ENCODE measurements around the gene WDR13. TPM values are rescaled to one million over a fixed set of nuclear protein-coding genes. Genes with fewer than 3 reads are reported as not detected.
A peak's percentile ranks its signal among the peaks of the same experiment; 100 is the strongest.

Gene WDR13
- total and polyA plus RNA-seq, 8 donors = 107 to 552 (median 177) TPM

DNA sequence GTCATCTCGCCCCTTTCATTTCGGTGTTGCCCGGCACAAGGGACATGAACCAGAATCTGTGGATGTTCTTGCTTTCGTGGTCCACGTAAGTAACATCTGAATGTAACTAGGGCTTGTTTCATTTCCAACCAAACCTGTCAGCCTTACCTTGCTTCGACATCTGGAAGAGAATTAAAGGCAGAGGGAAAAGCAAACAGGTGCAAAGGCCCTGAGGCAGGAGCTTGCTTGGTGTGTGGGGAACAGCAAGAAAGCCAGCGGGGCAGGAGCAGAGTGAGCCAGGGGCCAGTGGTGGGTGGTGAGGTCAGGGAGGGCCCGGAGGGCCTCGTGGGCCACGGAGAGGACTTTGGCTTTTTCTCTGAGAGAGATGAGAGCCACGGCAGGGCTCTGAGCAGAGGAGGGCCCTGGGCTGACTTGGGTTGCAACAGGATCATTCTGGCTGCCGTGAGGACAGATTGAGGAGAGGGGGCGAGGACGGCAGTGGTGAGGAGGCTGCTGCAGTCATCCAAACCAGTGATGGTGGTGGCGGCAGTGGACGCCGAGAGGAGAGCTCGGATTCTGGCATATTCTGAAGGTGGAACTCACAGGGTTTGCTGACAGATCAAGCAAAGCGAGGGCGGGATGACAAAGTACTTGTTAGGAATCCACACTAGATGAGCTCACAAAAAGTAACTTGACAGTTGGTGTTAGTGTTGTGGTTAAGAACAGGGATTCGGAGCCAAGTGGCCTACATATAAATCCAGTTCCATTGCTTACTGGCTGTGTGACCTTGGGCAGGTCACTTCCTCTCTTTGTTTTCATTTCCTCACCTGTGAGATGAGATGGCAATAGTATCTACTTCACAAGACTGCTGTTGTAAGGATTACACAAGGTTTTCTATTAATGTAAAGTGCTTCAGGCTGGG, 6.8 kb upstream of the WDR13 start:
- H3K27ac ChIP-seq = peak overlapping the region; percentile 70 to 82 (median 78)
- no peaks in the 10 kb centered on the region for H3K27me3 ChIP-seq
- no peaks in the 10 kb centered on the region for H3K36me3 ChIP-seq
- H3K4me1 ChIP-seq = no peaks in the 10 kb centered on the region
- TF ChIP-seq, protein P1, sequence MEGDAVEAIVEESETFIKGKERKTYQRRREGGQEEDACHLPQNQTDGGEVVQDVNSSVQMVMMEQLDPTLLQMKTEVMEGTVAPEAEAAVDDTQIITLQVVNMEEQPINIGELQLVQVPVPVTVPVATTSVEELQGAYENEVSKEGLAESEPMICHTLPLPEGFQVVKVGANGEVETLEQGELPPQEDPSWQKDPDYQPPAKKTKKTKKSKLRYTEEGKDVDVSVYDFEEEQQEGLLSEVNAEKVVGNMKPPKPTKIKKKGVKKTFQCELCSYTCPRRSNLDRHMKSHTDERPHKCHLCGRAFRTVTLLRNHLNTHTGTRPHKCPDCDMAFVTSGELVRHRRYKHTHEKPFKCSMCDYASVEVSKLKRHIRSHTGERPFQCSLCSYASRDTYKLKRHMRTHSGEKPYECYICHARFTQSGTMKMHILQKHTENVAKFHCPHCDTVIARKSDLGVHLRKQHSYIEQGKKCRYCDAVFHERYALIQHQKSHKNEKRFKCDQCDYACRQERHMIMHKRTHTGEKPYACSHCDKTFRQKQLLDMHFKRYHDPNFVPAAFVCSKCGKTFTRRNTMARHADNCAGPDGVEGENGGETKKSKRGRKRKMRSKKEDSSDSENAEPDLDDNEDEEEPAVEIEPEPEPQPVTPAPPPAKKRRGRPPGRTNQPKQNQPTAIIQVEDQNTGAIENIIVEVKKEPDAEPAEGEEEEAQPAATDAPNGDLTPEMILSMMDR (IDR thresholded peaks at IDR 0.05) = no peak
- intact Hi-C loops (cut with DNase I) = no loop called here
- no peak for DNase-seq
- 66 to 70% methylated on average over 21 of the region's 21 CpGs for WGBS, 2 donors
- no peaks in the 10 kb centered on the region for H3K9me3 ChIP-seq
- peak overlapping the region in 3 of 4 donors; percentile 10 to 38 (median 32) for H3K4me3 ChIP-seq
- ATAC-seq = peak; percentile 20 to 43 (median 36)
- no peak for FAIRE-seq

DNA sequence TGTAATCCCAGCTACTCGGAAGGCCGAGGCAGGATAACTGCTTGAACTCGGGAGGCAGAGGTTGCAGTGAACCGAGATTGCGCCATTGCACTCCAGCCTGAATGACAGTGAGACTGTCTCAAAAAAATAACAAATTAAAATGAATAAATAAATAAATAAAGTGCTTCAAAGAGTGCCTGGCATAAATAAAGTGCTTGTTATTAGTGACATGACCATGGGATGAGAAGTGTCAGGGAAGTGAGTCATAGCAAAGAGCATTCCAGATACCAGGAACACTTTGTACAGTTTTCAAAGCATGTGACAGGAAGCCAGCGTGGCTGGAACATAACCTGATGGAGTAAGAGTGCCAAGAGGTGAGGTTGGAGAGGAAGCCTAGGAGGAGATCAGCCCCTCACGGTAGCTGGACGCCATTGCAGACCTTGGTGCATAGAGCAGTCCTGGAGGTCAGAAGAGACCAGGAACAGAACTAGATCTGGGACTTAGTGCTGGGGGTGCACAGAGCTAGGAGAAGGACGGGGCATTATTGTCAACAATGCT, 6.0 kb upstream of the WDR13 start:
- FAIRE-seq (no peak), ATAC-seq (peak; percentile 67 to 83 (median 75)), DNase-seq (peak in 4 of 6 donors; percentile 44 to 73 (median 66))
- H3K4me1 ChIP-seq = no peaks in the 10 kb centered on the region
- peak overlapping the region in 3 of 4 donors; percentile 5 to 38 (median 32) for H3K4me3 ChIP-seq
- H3K27ac ChIP-seq = peak overlapping the region; percentile 70 to 82 (median 78)
- 41 to 53% methylated on average over 9 of the region's 9 CpGs for WGBS, 2 donors
- H3K27me3 ChIP-seq = no peaks in the 10 kb centered on the region
- intact Hi-C loops (cut with DNase I) = no loop called here
- no peaks in the 10 kb centered on the region for H3K9me3 ChIP-seq
- TF ChIP-seq, protein P1 (IDR thresholded peaks at IDR 0.05) = no peak
- H3K36me3 ChIP-seq = no peaks in the 10 kb centered on the region

GRCh38 chrX:48592971-48593370, 4.3 kb upstream of the WDR13 start:
- intact Hi-C loops (cut with DNase I) = no loop called here
- H3K9me3 ChIP-seq = no peaks in the 10 kb centered on the region
- ATAC-seq (no peak), DNase-seq (no peak), FAIRE-seq (no peak)
- no peaks in the 10 kb centered on the region for H3K36me3 ChIP-seq
- TF ChIP-seq, protein P1 (IDR thresholded peaks at IDR 0.05) = no peak
- peak overlapping the region in 2 of 4 donors; percentile 32 to 38 for H3K4me3 ChIP-seq
- 56 to 64% methylated on average over 5 of the region's 5 CpGs for WGBS, 2 donors
- no peaks in the 10 kb centered on the region for H3K27me3 ChIP-seq
- H3K4me1 ChIP-seq = no peaks in the 10 kb centered on the region
- no peak overlapping the region for H3K27ac ChIP-seq

- H3K27me3 ChIP-seq = no peaks in the 10 kb centered on the region
- peak overlapping the region in 1 of 4 donors; percentile 2 for H3K27ac ChIP-seq
- H3K4me3 ChIP-seq = no peak overlapping the region
- DNase-seq (no peak), ATAC-seq (no peak), FAIRE-seq (no peak)
- no peaks in the 10 kb centered on the region for H3K4me1 ChIP-seq
- intact Hi-C loops (cut with DNase I) = no loop called here
- 10 to 29% methylated on average over 2 of the region's 2 CpGs for WGBS, 2 donors
- peaks cover 0 to 12% (median 0%) of the 10 kb centered on the region in 3 donors for H3K36me3 ChIP-seq
- TF ChIP-seq, protein P1 (IDR thresholded peaks at IDR 0.05) = no peak
- H3K9me3 ChIP-seq = no peaks in the 10 kb centered on the region
Observed at GRCh38 chrX:48595929-48596328, 1.4 kb upstream of the WDR13 start.

Data from pancreas (tissue), 10 donors.